NCI-H2107 treated with DMSO at 0.1 percent for 48 hours (cell line): ENCODE results near the gene HEPACAM.

Experiments
- DNase-seq: peaks from one replicate; lab custom pipeline; 2025; ENCODE audit not compliant: unreplicated experiment; lab: John Stamatoyannopoulos, UW

Gene HEPACAM

DNA sequence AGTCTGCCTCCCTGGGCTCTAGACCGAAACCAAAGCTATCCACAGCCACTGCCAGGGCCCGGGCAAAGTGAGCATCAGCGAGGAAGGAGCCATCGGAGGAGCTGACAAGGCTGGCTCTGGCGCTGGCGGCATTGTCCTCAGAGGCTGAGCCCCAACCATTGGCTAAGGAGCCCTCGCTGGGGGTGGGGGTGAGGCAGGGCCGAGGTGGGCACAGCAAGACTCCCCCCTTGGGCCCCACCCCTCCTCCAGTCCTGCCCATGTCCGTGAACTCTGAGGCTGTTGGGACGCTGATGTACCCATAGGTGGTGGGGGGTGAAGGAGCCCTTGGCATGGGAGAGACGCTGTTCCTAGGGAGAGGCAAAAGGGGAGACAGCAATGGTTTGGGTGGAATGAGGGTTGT lies 49.4 kb downstream of the HEPACAM start:
- DNase-seq: no peak

DNA sequence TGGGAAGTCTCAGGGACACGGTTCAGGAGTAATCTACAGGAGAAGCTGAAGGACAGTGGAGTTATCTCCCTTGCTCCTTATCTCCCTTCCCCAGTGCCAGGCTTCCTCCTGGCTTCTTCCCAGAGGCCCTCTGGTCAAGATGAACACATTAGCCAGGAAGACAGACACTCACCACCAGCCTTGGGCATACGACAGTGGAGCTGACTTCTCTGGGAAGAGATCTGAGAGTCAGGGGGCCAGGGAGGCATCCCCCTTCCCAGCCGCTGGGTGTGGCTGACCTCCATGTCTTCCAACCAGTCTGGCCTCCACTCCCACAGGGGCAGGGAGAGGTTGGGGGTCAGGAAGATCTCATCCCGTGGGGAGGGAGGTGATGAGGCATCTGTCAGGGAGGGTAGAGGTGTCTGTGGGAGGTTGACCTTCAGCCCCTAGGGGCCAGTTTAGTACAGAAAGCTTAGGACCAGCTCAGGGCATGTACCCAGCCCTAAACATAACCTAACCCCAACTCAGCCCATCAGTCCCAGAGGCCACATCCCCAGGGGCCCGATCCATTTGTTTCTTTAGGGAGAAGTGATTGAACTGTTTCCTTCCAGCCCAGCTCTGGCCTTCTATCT lies 50.9 kb downstream of the HEPACAM start:
- DNase-seq: no peak

DNA sequence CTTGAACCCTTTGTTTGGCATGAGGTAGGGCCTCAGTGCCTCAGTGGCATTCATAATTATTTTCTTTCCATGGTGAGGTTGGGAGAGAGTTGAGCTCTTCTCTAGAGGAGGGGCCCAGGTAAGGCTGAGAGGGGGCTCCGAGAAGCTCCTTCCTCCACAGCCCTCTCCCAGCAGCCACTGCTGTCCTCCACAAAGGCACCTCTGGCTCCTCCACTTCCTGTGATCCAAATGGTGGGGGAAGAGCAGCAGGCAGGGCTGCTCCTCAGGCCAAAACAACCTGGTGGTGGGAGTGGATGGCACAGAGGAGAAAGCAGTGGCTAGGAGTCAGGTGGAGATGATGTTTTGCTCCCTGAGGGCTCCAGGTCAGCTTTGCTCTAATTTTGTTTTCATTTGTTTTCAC lies 51.5 kb downstream of the HEPACAM start:
- DNase-seq: no peak

DNA sequence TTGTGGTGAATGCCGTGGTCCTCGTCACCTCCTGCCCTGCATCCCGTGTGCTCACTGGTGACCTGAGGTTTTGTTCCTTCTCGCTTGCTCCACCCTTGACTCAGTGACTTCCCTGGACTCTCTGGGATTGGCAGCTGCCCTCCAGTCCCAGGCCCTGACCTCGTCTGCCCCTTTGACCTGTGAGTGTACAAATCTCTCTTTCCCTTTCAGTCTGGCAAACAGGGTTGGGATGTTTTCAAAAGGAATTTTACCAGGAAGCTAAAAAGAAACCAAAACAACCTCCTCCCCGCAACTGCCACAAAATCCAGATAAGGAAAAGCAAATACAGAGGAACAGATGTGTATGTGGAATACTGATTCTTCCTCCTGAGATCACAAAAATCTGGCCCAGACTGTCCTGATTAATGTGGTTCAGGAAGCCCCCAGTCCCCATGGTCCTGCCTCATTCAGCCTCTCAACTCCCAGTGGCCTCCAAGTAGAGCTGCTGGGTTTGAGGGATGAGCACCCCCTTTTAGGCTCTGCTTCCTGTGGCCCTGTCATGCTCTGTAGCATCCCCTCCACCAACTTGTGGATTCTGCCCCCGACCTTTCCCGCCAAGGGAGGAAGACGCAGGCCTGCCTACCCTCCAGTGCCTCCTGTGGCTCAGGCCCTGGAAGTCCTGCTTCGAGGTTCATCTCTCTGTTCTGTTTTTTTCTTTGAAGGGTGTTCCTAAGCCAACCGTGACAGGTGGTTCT lies 53.3 kb downstream of the HEPACAM start:
- DNase-seq: no peak

DNA sequence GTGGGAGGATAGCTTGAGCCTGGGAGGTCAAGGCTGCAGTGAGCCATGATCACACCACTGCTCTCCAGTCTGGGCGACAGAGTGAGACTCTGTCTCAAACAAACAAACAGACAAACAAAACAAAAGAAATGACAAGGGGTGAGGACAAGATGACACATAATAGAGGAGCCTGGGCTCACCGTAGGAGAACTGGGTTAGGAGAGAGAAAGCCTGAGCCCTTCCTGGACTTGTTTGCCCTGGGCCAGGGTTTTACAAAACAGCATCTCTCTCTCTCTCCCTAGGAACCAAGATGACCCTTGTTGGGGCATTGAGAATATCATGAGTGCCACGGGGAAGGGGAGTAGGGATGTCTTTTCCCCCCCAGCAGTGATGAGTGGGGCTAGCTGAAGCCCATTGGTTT lies 54.9 kb downstream of the HEPACAM start:
- no peak for DNase-seq

DNA sequence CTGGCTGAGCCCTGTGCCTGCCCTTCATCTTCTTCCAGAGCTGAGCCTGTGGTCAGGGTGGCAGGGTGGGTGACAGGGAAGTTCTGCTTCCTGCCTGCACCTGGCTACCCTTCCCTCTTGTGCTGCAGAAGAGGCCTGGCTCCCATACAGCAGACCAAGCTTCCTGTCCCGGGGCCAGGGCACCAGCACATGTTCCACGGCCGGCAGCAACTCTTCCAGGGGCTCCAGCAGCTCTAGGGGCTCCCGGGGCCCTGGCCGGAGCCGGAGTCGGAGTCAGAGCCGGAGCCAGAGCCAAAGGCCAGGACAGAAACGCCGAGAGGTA lies 55.6 kb downstream of the HEPACAM start:
- no peak for DNase-seq

DNA sequence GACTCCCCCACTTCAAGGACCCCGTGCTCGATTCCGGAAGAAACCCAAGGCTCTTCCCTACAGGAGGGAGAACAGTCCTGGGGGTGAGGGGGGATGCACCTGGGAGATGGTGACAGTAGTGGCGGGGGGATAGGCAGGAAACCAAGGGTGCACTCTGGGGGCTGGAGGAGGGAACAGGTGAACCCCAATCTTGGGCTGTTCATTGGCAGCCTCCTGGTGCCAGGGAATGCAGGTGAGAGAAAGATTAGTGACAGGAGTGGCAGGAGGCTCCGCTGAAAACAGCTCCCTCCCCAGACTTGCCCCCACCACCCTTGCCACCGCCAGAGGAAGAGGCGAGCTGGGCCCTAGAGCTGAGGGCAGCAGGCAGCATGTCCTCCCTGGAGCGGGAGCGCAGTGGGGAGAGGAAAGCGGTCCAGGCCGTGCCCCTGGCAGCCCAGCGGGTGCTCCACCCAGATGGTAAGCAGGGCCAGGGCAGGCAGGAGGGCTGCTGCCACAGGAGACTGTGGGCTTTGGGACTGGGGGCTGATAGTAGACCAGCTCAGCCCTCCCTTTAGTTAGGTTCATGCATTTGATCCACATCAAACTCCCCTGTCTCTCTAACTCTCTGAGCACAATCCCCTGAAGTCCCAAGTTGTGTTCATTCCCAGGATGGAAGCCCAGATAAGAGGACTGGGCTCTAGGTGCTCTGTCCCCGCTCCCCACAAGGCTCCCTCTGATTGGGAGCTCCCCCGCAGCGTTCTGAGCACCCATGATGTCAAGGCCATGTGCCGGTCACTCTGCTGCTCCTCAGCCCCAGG lies 56.2 kb downstream of the HEPACAM start:
- no peak for DNase-seq

DNA sequence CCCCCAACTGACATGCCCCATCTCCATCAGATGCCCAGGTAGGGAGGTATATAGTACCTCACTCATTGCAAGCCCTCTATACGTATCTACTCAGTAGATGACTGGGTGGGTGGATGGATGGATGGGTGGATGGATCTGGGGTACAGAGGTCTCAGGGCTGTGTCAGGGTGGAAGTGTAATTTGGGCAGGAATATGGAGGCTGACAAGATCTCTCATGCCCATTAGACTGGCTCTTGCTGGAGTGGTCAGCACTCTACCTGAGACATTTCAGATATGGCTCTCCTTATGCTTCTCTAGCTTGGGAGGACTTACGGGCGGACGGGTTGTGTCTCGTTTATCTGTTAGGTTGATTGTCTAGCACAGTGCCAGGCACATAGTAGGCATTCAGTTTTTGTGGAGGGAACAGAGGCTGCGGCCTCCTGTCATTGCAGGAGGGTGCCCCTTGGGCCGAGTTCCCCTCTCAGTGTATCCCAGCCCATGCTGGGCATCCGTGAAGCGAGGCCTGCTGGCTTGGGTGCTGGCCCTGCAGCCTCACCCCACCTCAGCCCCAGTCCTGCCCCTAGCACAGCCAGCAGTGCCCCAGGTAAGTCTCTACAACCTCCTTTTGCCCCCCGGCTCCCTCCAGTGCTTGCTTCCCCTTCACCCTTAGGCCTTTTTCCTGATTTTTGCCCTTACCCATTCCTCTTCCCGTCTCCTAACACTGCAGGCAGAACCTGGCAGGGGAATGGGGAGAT lies 56.9 kb downstream of the HEPACAM start:
- no peak for DNase-seq

DNA sequence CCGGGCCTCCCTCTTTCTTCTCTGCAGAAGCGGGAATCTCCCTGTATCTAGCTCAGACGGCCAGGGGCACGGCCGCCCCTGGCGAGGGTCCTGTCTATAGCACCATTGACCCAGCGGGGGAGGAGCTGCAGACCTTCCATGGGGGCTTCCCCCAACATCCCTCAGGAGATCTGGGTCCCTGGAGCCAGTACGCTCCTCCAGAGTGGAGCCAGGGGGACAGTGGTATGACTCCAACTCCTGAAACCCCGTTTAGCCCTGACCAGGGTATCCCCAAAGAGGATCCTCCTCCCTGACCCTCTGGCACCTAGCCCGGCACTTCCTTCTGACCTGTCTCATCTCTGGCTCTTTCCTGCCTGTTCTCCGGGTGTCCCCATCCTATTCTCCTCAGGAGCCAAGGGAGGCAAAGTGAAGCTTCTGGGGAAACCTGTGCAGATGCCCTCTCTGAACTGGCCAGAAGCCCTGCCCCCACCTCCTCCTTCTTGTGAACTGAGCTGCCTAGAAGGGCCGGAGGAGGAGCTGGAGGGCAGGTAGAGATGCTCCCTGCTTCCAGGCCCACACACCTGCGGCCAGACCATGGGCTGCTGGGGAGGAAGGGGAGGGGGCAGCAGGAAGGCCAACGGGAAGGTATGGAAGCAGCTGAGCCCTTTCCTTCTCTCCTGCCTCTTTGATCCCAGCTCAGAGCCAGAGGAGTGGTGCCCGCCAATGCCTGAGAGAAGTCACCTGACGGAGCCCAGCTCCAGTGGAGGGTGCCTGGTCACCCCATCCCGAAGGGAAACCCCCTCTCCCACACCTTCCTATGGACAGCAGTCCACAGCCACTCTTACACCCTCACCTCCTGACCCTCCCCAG lies 57.7 kb downstream of the HEPACAM start:
- no peak for DNase-seq

DNA sequence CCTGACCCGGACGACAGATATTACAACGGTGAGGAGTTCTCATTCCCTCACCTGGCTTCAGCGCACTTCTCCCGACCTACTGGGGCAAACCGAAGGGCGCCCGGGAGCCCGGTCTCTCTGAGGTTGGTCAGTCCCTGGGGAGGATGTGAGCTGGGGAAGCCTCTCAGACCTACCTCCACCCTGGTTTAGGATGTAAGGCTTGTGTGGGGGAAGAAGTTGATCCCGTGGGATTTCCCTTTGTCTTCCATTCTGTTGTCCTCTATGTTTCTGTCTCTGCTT lies 58.3 kb downstream of the HEPACAM start:
- DNase-seq: no peak

DNA sequence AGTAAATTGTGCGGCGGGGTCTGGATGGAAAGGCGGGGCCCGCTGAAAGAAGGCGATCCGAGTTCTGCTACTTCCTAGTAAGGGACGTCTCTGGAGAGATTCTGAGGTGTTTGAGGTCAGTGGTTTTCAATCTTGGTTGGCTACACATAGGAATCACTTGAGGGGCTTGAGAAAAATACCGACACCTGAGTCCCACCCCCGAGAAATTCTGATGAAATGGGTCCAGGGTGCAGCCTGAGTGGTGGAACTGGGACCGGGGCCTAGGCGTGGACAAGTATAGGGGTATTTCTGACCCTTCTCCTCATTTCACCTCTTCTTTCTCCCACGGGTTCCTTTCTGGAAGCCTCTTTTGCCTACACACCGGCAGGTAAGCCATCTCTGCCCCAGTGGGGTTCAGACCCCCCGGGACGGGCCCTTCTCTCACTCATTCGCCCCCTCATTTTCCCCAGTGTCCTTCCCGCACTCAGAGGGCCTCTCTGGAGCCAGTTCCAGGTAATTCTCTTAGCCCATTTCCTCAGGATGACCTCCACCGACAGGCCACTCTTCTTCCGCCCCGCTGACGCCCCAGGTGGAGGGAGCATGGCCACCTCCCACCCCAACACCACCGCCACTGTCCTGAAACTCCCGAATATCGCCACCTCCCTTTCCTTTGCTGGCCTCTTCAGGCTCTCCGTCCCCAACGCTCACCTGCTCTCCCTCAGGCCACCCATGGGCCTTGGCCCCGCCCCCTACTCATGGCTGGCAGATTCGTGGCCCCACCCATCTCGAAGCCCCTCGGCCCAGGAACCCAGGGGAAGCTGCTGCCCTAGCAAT lies 58.8 kb downstream of the HEPACAM start:
- no peak for DNase-seq

DNA sequence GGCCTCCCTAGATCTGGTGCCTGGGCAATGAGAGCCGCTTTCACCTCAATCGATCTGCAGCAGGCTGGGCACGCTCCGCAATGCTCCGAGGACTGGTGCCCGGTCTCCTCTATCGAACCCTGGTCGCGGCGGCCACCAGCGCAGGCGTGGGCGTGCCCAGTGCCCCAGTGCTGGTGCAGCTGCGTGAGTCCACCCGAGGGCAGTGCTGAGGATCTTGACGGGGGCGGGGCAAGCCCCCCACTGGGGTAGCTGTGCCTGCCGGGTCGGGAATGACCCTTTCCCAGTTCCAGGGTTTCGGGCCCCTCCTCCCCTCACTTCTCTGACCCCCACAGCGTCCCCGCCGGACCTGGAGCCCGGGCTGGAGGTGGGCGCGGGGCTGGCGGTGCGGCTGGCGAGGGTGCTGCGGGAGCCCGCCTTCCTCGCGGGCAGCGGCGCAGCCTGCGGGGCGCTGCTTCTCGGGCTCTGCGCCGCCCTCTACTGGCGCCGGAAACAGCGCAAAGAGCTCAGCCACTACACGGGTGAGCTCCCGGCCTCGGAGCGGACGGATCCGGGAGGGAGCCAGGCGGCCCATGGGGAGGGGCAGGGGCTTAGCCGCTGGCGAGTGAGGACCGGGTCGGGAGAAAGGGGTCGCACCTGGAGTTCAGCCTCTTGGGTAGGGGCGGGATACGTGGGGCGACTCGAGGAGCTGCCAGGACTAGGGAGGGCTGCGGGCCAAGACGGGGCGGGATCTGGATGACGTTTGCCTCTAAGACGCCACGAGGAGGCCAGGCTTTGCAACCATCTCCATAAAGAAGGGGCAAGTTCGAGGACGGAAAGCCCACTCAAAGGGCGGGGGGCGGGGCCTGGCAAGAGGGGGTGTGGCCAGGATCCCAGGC lies 59.7 kb downstream of the HEPACAM start:
- DNase-seq: no peak

DNA sequence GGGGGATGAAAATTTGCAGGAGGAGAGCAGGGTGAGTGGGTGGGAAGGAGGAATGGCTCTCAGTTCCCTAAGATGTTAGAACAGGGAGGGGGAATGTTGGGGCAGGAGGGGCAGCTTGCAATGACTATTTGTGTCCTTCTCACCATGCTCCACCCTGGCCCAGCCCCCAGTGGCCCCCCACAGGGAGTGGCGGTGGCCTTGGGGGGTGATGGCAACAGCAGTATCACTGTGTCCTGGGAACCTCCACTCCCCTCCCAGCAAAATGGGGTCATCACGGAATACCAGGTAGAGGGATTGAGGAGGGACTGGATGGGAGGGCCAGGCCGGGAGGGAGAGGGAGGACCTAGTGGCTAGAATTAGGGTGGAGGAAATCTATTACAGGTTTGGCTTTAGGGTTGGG lies 60.4 kb downstream of the HEPACAM start:
- no peak for DNase-seq

DNA sequence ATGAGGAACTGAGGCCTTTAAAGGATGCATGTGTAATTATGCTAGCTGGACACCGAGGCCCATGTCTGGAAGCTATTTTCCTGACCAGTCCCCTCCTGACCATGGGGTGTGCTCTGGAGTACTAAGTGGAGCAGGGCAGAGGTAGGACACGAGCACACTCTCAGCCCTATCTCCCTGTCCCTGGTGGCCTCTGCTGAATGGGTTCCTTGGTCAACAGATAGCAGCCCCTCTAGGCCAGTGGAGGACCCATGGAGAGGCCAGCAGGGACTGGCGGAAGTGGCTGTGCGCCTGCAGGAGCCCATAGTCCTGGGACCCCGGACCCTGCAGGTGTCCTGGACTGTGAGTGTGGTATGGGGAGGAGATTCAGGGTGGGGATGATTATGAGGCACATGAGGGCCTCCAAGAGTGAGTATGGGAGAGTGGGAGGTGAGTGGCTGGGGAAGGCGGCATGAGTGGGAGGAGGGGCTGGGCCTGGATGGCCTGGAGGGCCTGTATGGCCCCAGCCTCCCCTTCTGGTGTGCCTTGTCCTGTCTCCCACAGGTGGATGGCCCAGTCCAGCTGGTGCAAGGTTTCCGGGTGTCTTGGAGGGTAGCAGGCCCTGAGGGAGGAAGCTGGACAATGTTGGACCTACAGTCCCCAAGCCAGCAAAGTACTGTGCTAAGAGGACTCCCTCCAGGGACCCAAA lies 61.1 kb downstream of the HEPACAM start:
- no peak for DNase-seq

DNA sequence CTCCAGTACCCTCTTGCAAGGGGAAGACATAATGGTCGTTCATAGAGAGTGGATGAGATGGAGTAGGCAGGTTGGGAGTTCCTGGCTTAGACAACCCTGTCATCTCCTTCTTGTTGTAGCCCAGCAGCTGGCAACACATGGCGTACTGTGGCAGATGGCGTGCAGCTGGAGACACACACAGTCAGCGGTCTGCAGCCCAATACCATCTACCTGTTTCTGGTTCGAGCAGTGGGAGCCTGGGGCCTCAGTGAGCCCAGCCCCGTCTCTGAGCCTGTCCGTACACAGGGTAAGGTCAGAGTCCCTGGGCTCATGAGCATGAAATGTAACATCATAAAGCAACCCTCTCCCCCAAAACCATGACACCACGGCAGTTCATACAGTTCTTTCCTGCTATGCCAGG lies 61.9 kb downstream of the HEPACAM start:
- DNase-seq: no peak

DNA sequence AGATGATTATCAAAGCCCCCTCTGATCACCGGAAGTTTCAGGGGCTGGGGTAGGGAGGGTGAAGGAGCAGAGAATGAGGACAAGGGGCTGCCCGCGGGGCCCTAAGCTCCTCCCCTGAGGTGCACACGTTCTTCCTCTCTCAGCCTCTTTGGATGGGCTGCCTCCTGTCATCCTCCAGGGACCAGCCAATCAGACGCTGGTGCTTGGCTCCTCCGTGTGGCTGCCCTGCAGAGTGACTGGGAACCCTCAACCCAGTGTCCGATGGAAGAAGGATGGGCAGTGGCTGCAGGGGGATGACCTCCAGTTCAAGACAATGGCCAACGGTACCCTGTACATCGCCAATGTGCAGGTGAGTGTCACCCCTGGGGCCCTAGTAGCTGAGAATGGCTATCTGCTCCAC lies 63.1 kb downstream of the HEPACAM start:
- no peak for DNase-seq

DNA sequence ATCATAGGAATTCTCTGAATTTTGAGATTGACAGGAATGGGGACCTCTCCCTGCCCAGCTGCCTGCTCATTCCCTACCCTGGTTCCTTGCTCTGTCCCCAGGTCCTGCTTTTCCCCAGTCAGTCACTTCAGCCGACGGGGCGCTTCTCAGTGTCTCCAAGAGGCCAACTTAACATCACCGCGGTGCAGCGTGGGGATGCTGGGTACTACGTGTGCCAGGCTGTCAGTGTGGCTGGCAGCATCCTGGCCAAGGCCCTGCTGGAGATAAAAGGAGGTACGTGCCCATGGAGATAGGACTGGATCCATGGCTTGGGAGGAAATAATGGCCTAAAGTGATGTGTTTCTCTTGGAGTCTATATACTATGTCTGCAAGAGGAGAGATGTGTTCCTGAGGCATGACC lies 63.6 kb downstream of the HEPACAM start:
- no peak for DNase-seq

DNA sequence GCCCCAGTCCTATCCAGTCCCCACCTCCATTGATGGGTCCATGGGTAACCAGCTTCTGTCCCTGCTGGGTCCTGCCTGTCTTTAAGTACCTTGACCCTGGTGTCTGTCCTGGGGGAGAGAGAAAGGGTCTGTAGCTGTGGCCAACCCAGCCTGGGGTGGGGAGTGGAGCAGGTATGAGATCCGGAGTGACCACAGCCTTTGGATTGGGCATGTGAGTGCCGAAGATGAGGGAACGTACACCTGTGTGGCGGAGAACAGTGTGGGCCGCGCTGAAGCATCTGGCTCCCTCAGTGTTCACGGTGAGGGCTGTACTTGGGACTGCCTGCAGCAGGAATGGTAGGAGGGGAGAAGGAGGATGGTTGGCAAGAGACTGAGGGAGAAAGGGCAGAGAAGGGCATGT lies 65.4 kb downstream of the HEPACAM start:
- no peak for DNase-seq
